Panc1 (cell line): ENCODE results near the gene SLC22A2. TPM values are rescaled to one million over a fixed set of nuclear protein-coding genes. Genes with fewer than 3 reads are reported as not detected.

Experiments
- ATAC-seq: fragments of 200-7000 bp; cut with Tn5 transposase; 2 replicates; pipeline ENCODE4 v1.9.1; 2020; ENCODE audit warnings: mild to moderate bottlenecking, moderate library complexity
- BruUV-seq: library from RNA; stranded (reverse); fragments of 400-500 nt; replicated peaks from 2 replicates; lab custom pipeline; 2021; lab: Mats Ljungman, UMichigan
- CTCF ChIA-PET: fragments of 300-600 bp; sonication (Branson Sonifier 250); formaldehyde crosslinking; loops from one replicate; lab custom pipeline; 2022; ENCODE audit warnings: antibody characterized with exemption; lab: Charles Lee
- POLR2A ChIA-PET: fragments of 300-600 bp; sonication (Branson Sonifier 250); formaldehyde crosslinking; loops from one replicate; lab custom pipeline; 2022; ENCODE audit warnings: antibody characterized with exemption; lab: Charles Lee
- DNase-seq: peaks from one replicate; pipeline ENCODE4 v3.0.0-alpha.2; 2010; ENCODE audit warnings: low read depth, low spot score
- H3K27ac ChIP-seq: 2 replicates; pipeline ENCODE4 v1.5.1; 2011; ENCODE audit warnings: mild to moderate bottlenecking, low read length, inconsistent platforms
- H3K27me3 ChIP-seq: fragments of 200-500 bp; sonication (Bioruptor generic); 2 replicates; pipeline ENCODE4 v1.6.0; 2014; ENCODE audit warnings: low read length, inconsistent platforms; ENCODE audit not compliant: control insufficient read depth, insufficient read depth
- H3K36me3 ChIP-seq: fragments of 200-500 bp; sonication (Bioruptor generic); 2 replicates; pipeline ENCODE4 v1.5.1; 2014; ENCODE audit warnings: inconsistent platforms, mild to moderate bottlenecking, low read length, moderate library complexity; ENCODE audit not compliant: control insufficient read depth, insufficient read depth
- H3K4me1 ChIP-seq: 2 replicates; pipeline ENCODE4 v1.5.1; 2011; ENCODE audit warnings: inconsistent platforms, mild to moderate bottlenecking, low read length, moderate library complexity; ENCODE audit not compliant: control insufficient read depth, insufficient read depth
- H3K4me3 ChIP-seq, 2 experiments: 2 replicates each; pipeline ENCODE4 v1.5.1; 2011 to 2012; ENCODE audit warnings: low read depth in 2 of 2, low read length in 2 of 2, mild to moderate bottlenecking in 2 of 2, inconsistent platforms in 1 of 2, moderate library complexity in 1 of 2
- H3K9me3 ChIP-seq: fragments of 200-500 bp; sonication (Bioruptor generic); 2 replicates; pipeline ENCODE4 v1.5.1; 2014; ENCODE audit warnings: low read depth, mild to moderate bottlenecking, inconsistent platforms, low read length, moderate library complexity; ENCODE audit not compliant: control insufficient read depth, insufficient read depth
- POLR2AphosphoS5 ChIP-seq: IDR thresholded peaks from 2 replicates; pipeline ENCODE4 v1.6.1; 2012; ENCODE audit warnings: mild to moderate bottlenecking, low read depth, low read length, moderate library complexity
- REST ChIP-seq, 2 experiments: IDR thresholded peaks; 2 replicates each; pipeline ENCODE4 v1.6.1; 2011 to 2012; ENCODE audit warnings: low read depth in 2 of 2, control low read depth in 1 of 2, low read length in 1 of 2, mild to moderate bottlenecking in 1 of 2, moderate library complexity in 1 of 2; ENCODE audit not compliant: insufficient read depth in 1 of 2
- SIN3A ChIP-seq: IDR thresholded peaks from 2 replicates; pipeline ENCODE4 v1.6.1; 2012; ENCODE audit warnings: low read depth, mild to moderate bottlenecking, low read length, moderate library complexity, borderline replicate concordance; ENCODE audit not compliant: insufficient read depth
- TCF7L2 ChIP-seq: IDR thresholded peaks from 2 replicates; pipeline ENCODE4 v1.6.1; 2011; ENCODE audit warnings: mild to moderate bottlenecking, low read depth, low read length, inconsistent platforms
- in situ Hi-C: cut with HindIII; loops from 2 replicates; pipeline ENCODE4 v1.10.0; 2016; ENCODE audit warnings: low sequenced_read_pairs, low pct_unique_long_range_greater_than_20kb
- intact Hi-C: fragments of 100-400 bp; cut with micrococcal nuclease; formaldehyde crosslinking; loops from one replicate; pipeline ENCODE4 v1.10.0; 2022; ENCODE audit not compliant: unreplicated experiment
- total RNA-seq: library from RNA; stranded (reverse); gene quantifications from one replicate; pipeline ENCODE4 v1.2.1, GENCODE V29; 2021; ENCODE audit not compliant: unreplicated experiment
- TF ChIP-seq, protein P1 (sequence below): fragments of 450-650 bp; IDR thresholded peaks from 2 replicates; pipeline ENCODE4 v1.5.1; 2017; ENCODE audit warnings: mild to moderate bottlenecking

Gene SLC22A2
- total RNA-seq, 1 experiment from 2014 or later: not detected

GRCh38 chr6:160298121-160298520 is 39.5 kb upstream of the SLC22A2 start:
- Histone ChIP-seq H3K36me3 (no peaks in the 10 kb centered on the region), H3K27me3 (no peaks in the 10 kb centered on the region), H3K4me3 (no peak overlapping the region), H3K4me1 (no peaks in the 10 kb centered on the region), H3K9me3 (no peaks in the 10 kb centered on the region), H3K27ac (no peak overlapping the region)
- ChIA-PET CTCF (no interaction called here), POLR2A (no interaction called here)
- DNase-seq (no peak), ATAC-seq (no peak)
- in situ Hi-C loops (no loop called here), intact Hi-C loops (no loop called here)
- TF ChIP-seq TCF7L2 (no peak), SIN3A (no peak), REST (IDR thresholded peaks at IDR 0.05; ENCODE audit: insufficient read depth in 1 of 2, low read depth in 2 of 2, low read length in 1 of 2) (no peak), POLR2AphosphoS5 (no peak)
- TF ChIP-seq, protein P1, sequence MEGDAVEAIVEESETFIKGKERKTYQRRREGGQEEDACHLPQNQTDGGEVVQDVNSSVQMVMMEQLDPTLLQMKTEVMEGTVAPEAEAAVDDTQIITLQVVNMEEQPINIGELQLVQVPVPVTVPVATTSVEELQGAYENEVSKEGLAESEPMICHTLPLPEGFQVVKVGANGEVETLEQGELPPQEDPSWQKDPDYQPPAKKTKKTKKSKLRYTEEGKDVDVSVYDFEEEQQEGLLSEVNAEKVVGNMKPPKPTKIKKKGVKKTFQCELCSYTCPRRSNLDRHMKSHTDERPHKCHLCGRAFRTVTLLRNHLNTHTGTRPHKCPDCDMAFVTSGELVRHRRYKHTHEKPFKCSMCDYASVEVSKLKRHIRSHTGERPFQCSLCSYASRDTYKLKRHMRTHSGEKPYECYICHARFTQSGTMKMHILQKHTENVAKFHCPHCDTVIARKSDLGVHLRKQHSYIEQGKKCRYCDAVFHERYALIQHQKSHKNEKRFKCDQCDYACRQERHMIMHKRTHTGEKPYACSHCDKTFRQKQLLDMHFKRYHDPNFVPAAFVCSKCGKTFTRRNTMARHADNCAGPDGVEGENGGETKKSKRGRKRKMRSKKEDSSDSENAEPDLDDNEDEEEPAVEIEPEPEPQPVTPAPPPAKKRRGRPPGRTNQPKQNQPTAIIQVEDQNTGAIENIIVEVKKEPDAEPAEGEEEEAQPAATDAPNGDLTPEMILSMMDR: no peak
- no TSS peak for BruUV-seq

GRCh38 chr6:160297310-160297709 is 38.7 kb upstream of the SLC22A2 start:
- BruUV-seq: no TSS peak
- CTCF ChIA-PET: no interaction called here
- intact Hi-C loops: no loop called here
- in situ Hi-C loops: no loop called here
- DNase-seq (no peak), ATAC-seq (no peak)
- Histone ChIP-seq H3K9me3 (no peaks in the 10 kb centered on the region), H3K27ac (no peak overlapping the region), H3K27me3 (no peaks in the 10 kb centered on the region), H3K4me3 (no peak overlapping the region), H3K4me1 (no peaks in the 10 kb centered on the region), H3K36me3 (no peaks in the 10 kb centered on the region)
- TF ChIP-seq POLR2AphosphoS5 (no peak), REST (IDR thresholded peaks at IDR 0.05; ENCODE audit: insufficient read depth in 1 of 2, low read depth in 2 of 2, low read length in 1 of 2) (no peak), TCF7L2 (no peak), SIN3A (no peak)
- TF ChIP-seq, protein P1: no peak
- POLR2A ChIA-PET: no interaction called here
